K562 (cell line): ENCODE results near the gene TMEM138. TPM values are rescaled to one million over a fixed set of nuclear protein-coding genes. Genes with fewer than 3 reads are reported as not detected.

Experiments used
- BRCA1 ChIP-seq, 2 experiments: fragments of 450-650 bp in 1 of 2; sonication (generic) in 1 of 2; formaldehyde crosslinking in 1 of 2; IDR thresholded peaks; 2 replicates each; pipeline versions ENCODE4 v1.5.0 to v1.6.1; 2017 to 2020; ENCODE audit warnings: mild to moderate bottlenecking in 1 of 2, missing genetic modification reagents in 1 of 2
- CBX3 ChIP-seq, 2 experiments: IDR thresholded peaks; 1 replicate in 1 of 2; 2 replicates in 1 of 2; pipeline ENCODE4 v1.6.1; 2012; ENCODE audit warnings: inconsistent platforms in 2 of 2, low read length in 2 of 2, borderline replicate concordance in 1 of 2, control low read depth in 1 of 2
- CBX5 ChIP-seq: IDR thresholded peaks from 2 replicates; pipeline ENCODE4 v1.6.1; 2014; ENCODE audit warnings: low read depth, borderline replicate concordance
- CHAMP1 ChIP-seq: fragments of 450-650 bp; IDR thresholded peaks from 2 replicates; pipeline ENCODE4 v1.6.1; 2016; ENCODE audit warnings: mild to moderate bottlenecking
- CSDE1 ChIP-seq, 2 experiments: fragments of 450-650 bp; IDR thresholded peaks; 2 replicates each; pipeline ENCODE4 v1.6.1; 2016; ENCODE audit warnings: mild to moderate bottlenecking in 1 of 2
- ELF4 ChIP-seq: fragments of 450-650 bp; formaldehyde crosslinking; IDR thresholded peaks from 2 replicates; pipeline ENCODE4 v1.4.0; 2022; ENCODE audit warnings: missing genetic modification characterization
- ESRRA ChIP-seq: fragments of 450-650 bp; IDR thresholded peaks from 2 replicates; pipeline ENCODE4 v1.6.1; 2014; ENCODE audit warnings: low read depth, mild to moderate bottlenecking, moderate library complexity, borderline replicate concordance
- FOXP1 ChIP-seq: sonication (generic); formaldehyde crosslinking; IDR thresholded peaks from 2 replicates; pipeline ENCODE4 v1.8.0; 2022; ENCODE audit warnings: mild to moderate bottlenecking, missing genetic modification reagents
- HDAC2 ChIP-seq: fragments of 450-650 bp; IDR thresholded peaks from 2 replicates; pipeline ENCODE4 v1.6.1; 2016; ENCODE audit warnings: mild to moderate bottlenecking
- HDAC8 ChIP-seq: fragments of 450-650 bp; IDR thresholded peaks from 2 replicates; pipeline ENCODE4 v1.6.1; 2016; ENCODE audit warnings: mild to moderate bottlenecking, missing genetic modification characterization, moderate library complexity, missing compliant biosample characterization
- HMG20B ChIP-seq: fragments of 250-450 bp; sonication (Bioruptor Pico); IDR thresholded peaks from 2 replicates; pipeline ENCODE4 v1.5.0; 2021; ENCODE audit warnings: mild to moderate bottlenecking
- RCOR1 ChIP-seq, 2 experiments: IDR thresholded peaks; 2 replicates each; pipeline ENCODE4 v1.6.1; 2012; ENCODE audit warnings: low read depth in 2 of 2, low read length in 2 of 2, borderline replicate concordance in 1 of 2, improper control_type of control experiment in 1 of 2
- SIN3A ChIP-seq, 2 experiments: fragments of 150-350 bp in 1 of 2; IDR thresholded peaks; 2 replicates each; pipeline ENCODE4 v1.6.1; 2011 to 2016; ENCODE audit warnings: borderline replicate concordance in 2 of 2, low read depth in 2 of 2, low read length in 2 of 2, mild to moderate bottlenecking in 2 of 2, moderate library complexity in 2 of 2; ENCODE audit not compliant: control insufficient read depth in 1 of 2
- ZBTB34 ChIP-seq: fragments of 250-450 bp; sonication (Bioruptor Pico); IDR thresholded peaks from 2 replicates; pipeline ENCODE4 v1.8.0; 2021; ENCODE audit warnings: mild to moderate bottlenecking, moderate library complexity
- ZNF77 ChIP-seq: fragments of 250-450 bp; sonication (Bioruptor Pico); IDR thresholded peaks from 2 replicates; pipeline ENCODE4 v1.5.0; 2020
- polyA plus RNA-seq, 8 experiments: library from polyadenylated mRNA; depleted of rRNA in 4 of 8; stranded (reverse) in 5 of 8; unstranded in 3 of 8; fragments of >200 nt; fragmentation: Nextera tagmentation in 2 of 8; fragmentation: Illumina TruSeq in 1 of 8; extraction: Ambion mirVana in 2 of 8; extraction: Trizol in 1 of 8; gene quantifications; 2 replicates each; pipeline versions ENCODE4 v1.2.1 to v1.2.3, GENCODE V29; 2011 to 2014; ENCODE audit warnings: inconsistent platforms in 1 of 8, missing spikeins in 1 of 8
- total RNA-seq, 7 experiments: library from RNA; depleted of rRNA in 6 of 7; stranded (reverse); fragments of >200 nt in 6 of 7; fragmentation: Illumina TruSeq in 2 of 7; extraction: Trizol in 2 of 7; gene quantifications; 2 replicates each; pipeline versions ENCODE4 v1.2.1 to v1.2.3, GENCODE V29; 2011 to 2021; ENCODE audit warnings: low replicate concordance in 1 of 7
- TF ChIP-seq, protein P1 (sequence below): fragments of 450-650 bp; IDR thresholded peaks from 2 replicates; pipeline ENCODE4 v1.6.1; 2017; ENCODE audit warnings: antibody characterized with exemption, mild to moderate bottlenecking

The TMEM138 gene
- total and polyA plus RNA-seq, 9 of the 15 experiments (the other 6 are each of a cell fraction or from before 2014, with no cell fraction given), result 23.2 to 168 (median 63.1) TPM

DNA sequence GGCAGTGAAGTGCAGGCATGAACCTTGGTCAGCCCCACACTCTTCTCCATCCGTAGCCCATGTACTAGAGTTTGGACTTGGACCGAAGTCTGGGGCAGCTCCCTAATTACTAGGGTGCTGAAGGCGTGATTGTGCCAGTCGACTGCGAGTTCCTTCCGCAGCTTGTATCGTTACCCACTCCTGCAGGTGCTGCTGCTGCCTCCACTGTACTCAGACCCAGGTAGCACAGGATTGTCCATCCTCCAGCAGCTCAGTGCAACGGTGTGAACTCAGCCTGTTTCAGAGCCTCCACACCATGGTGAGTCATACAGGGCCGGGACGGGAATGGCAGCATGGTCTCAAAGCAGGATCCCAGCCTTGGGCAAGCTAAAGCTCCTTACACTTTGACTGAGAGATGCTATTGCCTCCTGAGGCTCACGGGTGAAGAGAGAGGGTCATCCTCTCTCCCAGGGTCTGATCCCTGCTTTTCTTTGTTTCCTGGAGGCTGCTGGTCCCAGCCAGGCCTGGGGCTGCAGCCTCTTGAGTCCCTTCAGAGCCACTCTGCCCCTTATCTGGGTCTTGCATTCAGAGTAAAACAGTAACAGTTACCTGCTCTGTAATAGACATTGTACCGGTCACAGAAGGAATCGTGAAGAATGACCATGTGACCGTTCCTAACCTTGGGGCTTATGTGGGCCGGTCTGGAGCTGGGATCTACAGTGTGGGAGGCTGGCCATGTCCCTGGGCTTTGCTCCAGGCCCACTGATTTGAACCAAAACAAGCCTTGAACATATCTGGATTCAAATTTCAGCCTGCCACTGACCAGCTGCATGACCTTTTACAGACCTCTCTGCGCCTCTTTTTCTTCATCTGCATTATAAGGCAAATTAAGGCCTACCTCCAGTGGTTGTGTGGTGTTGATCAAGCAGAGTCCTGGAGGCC lies 27.5 kb upstream of the TMEM138 start (continued):
- TF ChIP-seq, protein P1, sequence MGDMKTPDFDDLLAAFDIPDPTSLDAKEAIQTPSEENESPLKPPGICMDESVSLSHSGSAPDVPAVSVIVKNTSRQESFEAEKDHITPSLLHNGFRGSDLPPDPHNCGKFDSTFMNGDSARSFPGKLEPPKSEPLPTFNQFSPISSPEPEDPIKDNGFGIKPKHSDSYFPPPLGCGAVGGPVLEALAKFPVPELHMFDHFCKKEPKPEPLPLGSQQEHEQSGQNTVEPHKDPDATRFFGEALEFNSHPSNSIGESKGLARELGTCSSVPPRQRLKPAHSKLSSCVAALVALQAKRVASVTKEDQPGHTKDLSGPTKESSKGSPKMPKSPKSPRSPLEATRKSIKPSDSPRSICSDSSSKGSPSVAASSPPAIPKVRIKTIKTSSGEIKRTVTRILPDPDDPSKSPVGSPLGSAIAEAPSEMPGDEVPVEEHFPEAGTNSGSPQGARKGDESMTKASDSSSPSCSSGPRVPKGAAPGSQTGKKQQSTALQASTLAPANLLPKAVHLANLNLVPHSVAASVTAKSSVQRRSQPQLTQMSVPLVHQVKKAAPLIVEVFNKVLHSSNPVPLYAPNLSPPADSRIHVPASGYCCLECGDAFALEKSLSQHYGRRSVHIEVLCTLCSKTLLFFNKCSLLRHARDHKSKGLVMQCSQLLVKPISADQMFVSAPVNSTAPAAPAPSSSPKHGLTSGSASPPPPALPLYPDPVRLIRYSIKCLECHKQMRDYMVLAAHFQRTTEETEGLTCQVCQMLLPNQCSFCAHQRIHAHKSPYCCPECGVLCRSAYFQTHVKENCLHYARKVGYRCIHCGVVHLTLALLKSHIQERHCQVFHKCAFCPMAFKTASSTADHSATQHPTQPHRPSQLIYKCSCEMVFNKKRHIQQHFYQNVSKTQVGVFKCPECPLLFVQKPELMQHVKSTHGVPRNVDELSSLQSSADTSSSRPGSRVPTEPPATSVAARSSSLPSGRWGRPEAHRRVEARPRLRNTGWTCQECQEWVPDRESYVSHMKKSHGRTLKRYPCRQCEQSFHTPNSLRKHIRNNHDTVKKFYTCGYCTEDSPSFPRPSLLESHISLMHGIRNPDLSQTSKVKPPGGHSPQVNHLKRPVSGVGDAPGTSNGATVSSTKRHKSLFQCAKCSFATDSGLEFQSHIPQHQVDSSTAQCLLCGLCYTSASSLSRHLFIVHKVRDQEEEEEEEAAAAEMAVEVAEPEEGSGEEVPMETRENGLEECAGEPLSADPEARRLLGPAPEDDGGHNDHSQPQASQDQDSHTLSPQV, result peak; percentile 83
- TF ChIP-seq RCOR1 (IDR thresholded peaks at IDR 0.05; ENCODE audit: borderline replicate concordance in 1 of 2, low read depth in 2 of 2, low read length in 2 of 2) (peak in 1 of 2 experiments; percentile 43; a peak in 1 of 4 replicates), FOXP1 (no peak), HMG20B (no peak), CBX3 (IDR thresholded peaks at IDR 0.05; ENCODE audit: borderline replicate concordance in 1 of 2, low read length in 2 of 2) (0 out of 3 replicates have a peak, but pooled peaks of 1 of the 2 experiments have one; percentile 14), CHAMP1 (no peak), HDAC8 (tag) (no peak), ELF4 (CRISPR knock-in tag) (0 out of 2 replicates have a peak, but pooled peaks have one; percentile 10), CBX5 (no peak), ZNF77 (CRISPR knock-in tag) (no peak), ESRRA (peak; percentile 26; the same call in 1 of the 2 replicates), CSDE1 (IDR thresholded peaks at IDR 0.05) (no peak), SIN3A (IDR thresholded peaks at IDR 0.05; ENCODE audit: borderline replicate concordance in 2 of 2, control insufficient read depth in 1 of 2, low read depth in 2 of 2, low read length in 2 of 2) (no peak), ZBTB34 (CRISPR knock-in tag) (no peak), BRCA1 (IDR thresholded peaks at IDR 0.05) (no peak), BRCA1 (CRISPR knock-in tag; IDR thresholded peaks at IDR 0.05) (no peak), HDAC2 (no peak)
